GM13976 (cell line): ENCODE results near the gene ACADSB.

Source experiments
- DNase-seq: peaks from one replicate; pipeline ENCODE4 v3.0.0; 2012; ENCODE audit warnings: low spot score
- CTCF ChIP-seq: IDR thresholded peaks from 2 replicates; pipeline ENCODE4 v1.5.1; 2012; ENCODE audit warnings: borderline replicate concordance, mild to moderate bottlenecking; ENCODE audit not compliant: insufficient read depth; ENCODE audit errors: extremely low read depth, missing control alignments, control extremely low read depth
- in situ Hi-C: fragments of 300-500 bp; cut with MboI; formaldehyde crosslinking; loops from one replicate; pipeline ENCODE4 v1.12.0; 2022; ENCODE audit warnings: low sequenced_read_pairs, mixed read lengths, inconsistent platforms; ENCODE audit not compliant: unreplicated experiment

Gene ACADSB

GRCh38 chr10:123083811-123084210 is 75.0 kb downstream of the ACADSB start:
- TF ChIP-seq CTCF = no peak
- in situ Hi-C loops = loop anchor here (25.0 kb wide), 1 partner anchor 878 kb away; no protein-coding TSS in a partner anchor
- no peak for DNase-seq

DNA sequence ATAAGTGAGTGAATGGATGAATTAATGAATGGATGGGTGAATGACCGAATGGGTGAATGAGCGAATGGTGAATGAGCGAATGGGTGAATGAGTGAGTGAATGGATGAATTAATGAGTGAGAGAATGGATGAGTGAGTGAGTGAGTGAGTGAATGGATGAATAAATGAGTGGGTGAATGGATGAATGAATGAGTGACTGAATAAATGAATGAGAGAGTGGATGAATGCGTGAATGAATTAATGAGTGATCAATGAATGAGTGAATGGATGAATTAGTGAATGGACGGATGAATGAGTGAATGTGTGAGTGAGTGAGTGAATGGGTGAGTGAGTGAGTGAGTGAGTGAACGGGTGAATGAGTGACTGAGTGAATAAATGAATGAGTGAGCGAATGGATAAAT is 77.5 kb downstream of the ACADSB start:
- TF ChIP-seq CTCF = no peak
- in situ Hi-C loops = loop anchor here (25.0 kb wide), 1 partner anchor 876 kb away; no protein-coding TSS in a partner anchor

GRCh38 chr10:123087348-123087747 is 78.5 kb downstream of the ACADSB start:
- TF ChIP-seq CTCF = no peak
- in situ Hi-C loops = loop anchor here (25.0 kb wide), 1 partner anchor 875 kb away; no protein-coding TSS in a partner anchor
- DNase-seq = no peak

More for the DNA sequence above, 77.5 kb downstream of the ACADSB start:
- DNase-seq = no peak

DNA sequence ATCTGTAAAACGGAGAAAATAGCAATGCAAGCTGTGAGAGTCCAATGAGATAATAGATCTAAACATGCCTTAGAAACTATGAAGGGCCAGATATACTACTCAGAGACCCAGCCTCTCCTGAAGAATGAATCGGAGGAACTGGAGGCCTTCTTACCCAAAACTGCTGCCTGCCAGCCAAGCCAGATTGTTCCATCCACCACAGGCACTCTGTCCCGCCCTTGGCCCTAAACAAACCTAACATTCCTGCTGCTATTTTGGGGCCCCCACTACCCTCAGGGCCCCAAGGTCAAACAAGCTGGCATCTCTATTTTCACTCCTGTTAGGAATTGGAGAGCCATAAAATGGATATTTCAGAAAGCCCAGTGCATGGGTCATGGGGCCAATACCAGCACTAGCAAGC is 79.0 kb downstream of the ACADSB start:
- DNase-seq = no peak
- in situ Hi-C loops = loop anchor here (25.0 kb wide), 1 partner anchor 875 kb away; no protein-coding TSS in a partner anchor
- no peak for TF ChIP-seq CTCF

GRCh38 chr10:123092635-123093414 is 84.0 kb downstream of the ACADSB start:
- no peak for DNase-seq
- no peak for TF ChIP-seq CTCF
- in situ Hi-C loops = loop anchor here (25.0 kb wide), 1 partner anchor 869 kb away; no protein-coding TSS in a partner anchor

- TF ChIP-seq CTCF = no peak
- in situ Hi-C loops = loop anchor here (25.0 kb wide), 1 partner anchor 869 kb away; no protein-coding TSS in a partner anchor
- no peak for DNase-seq
These were observed 84.7 kb downstream of the ACADSB start for GRCh38 chr10:123093489-123093888.

GRCh38 chr10:123096452-123096851 is 87.6 kb downstream of the ACADSB start:
- no peak for DNase-seq
- in situ Hi-C loops = loop anchor here (25.0 kb wide), 1 partner anchor 866 kb away; no protein-coding TSS in a partner anchor
- no peak for TF ChIP-seq CTCF
